Right ventricle myocardium superior (tissue), 1 donor: ENCODE data around the gene ACAP3. TPM values are rescaled to one million over a fixed set of nuclear protein-coding genes. Genes with fewer than 3 reads are reported as not detected.

ENCODE experiments used
- ATAC-seq: fragments of 200-7000 bp; cut with Tn5 transposase; one replicate; pipeline ENCODE4 v1.9.1; 2020; ENCODE audit warnings: mild to moderate bottlenecking; ENCODE audit not compliant: poor library complexity
- DNase-seq: peaks from one replicate; pipeline ENCODE4 v3.0.0-alpha.2; 2020
- intact Hi-C: fragments of 100-400 bp; cut with DNase I; formaldehyde crosslinking; loops from one replicate; pipeline ENCODE4 v1.11.2; 2022
- total RNA-seq: library from RNA; stranded (reverse); fragmentation: NEBNext Ultra II Directional; extraction: Animal tissue kit (Norgen Biotek cat#: 25700); gene quantifications from one replicate; pipeline ENCODE4 v1.2.1, GENCODE V29; 2021
- donor health status: DM: no; HTN: yes; CAD: no; lungs with severe emphysema.

ACAP3 gene
- total RNA-seq, 1 donor from 2014 or later = 56.3 TPM

DNA sequence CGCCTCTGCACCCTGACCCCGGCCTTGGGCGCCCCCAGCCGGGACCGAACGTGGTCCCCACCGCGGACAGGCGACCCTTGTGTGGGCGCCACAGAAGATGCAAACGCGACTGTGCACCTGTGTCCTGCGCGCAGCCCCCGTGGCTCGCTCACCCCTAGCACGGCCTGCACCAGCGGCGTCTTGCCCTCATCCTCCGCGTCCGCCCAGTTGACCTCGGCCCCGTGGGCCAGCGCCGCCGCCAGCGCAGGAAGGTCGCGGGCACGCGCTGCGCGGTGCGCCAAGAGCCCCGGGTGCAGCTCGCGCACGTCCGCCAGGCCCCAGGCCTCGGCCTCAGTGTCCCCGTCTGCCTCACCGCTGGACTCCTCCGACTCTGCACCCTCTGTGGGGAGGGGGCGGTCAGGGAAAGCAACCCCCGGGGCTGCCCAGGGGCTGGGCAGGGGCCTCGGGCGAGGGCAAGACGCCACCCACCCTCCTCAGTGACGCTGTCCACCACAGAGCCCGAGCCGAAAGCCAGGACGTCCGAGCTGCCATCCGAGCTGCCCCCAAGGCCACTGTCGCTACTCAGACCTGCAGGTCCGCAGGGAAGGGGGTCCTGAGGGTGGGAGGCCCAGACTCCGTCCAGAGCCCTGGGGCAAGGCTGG is 13.4 kb downstream of the ACAP3 start:
- DNase-seq (no peak), ATAC-seq (no peak)
- intact Hi-C loops = loop anchor here (5.0 kb wide), 1 partner anchor 172 kb away; no protein-coding TSS in a partner anchor

DNA sequence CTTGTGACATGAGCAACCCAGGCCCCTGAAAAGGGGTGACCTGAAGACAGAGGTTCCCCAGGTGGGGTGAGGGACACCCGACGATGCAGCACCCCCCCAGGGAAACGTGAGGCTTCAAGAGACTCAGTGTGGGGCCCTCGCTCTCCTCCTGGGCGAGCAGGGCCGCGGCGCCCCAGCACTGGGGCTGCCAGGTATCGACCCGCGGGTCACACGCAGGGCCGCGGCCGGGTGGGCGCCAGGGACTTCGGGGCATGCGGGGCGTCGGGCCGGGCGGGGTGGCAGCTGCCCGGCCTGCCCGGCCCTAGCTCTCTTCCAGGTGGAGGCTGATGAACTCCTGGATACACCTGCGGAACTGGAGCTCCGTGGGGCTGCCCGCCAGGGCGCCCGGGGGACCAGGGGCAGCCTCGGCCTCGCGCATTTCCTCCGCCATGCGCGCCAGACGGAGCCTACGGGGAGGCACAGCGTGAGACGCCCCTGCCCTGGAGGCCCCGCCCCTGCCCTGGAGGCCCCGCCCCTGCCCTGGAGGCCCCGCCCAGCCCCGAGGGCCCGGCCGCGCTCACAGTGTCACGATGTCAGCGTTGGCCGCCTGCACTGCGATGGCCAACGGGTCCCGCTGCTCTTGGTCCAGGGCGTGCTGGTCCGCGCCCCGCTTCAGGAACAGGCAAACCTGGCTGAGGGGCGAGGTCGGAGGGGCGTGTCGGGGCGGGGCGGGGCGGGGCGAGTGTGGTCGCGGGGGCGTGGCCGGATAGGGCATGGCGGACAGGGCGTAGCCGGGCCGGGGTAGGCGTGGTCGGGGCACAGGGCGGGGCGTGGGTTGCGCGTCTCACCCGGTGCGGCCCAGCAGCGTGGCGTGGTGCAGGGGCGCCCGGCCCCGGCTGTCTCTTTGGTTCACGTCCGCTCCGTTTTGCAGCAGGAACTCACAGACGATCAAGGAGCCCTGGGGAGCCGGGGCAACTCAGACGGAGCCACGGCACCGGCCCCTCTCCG is 14.2 kb downstream of the ACAP3 start:
- DNase-seq (no peak), ATAC-seq (no peak)
- intact Hi-C loops = loop anchor here (5.0 kb wide), 1 partner anchor 171 kb away; no protein-coding TSS in a partner anchor

DNA sequence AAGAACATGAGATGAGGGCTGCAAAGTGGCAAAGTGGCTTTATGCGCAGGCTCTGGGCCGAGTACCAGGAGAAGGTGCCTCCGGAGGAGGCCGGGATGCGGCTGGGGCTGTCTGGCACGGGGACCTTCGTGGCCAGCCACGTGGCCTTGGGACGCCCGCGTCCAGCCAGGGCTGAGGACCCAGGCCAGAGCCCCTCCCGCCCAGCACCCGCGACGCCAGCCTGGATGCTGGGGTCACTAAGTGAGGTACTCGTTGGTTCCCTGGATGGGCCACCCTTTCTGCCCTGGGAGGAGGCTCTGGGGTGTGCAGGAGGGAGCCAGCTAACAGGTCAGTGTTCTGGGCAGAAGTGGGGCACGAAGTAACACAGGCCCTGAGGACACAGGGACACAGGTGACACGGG is 14.9 kb downstream of the ACAP3 start:
- intact Hi-C loops = loop anchor here (5.0 kb wide), 1 partner anchor 171 kb away; no protein-coding TSS in a partner anchor
- no peak for ATAC-seq
- no peak for DNase-seq

DNA sequence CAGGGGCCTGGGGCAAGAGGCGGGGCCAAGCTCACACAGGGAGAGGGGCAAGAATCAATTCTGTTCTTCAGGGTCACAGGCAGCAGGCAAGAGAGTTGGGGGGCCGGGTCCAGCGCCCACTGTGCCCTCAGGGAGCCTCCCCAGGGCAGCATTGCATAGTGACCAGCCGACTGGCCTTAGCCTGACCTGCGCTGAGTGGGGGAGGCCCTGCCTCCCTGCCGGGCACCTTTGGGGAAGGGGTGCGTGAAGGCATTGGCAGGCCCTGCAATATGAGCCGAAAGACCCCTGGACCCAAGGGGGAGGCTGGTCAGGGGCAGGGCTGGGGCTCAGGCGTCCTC is 15.3 kb downstream of the ACAP3 start:
- DNase-seq (no peak), ATAC-seq (peak; percentile 5)
- intact Hi-C loops = loop anchor here (5.0 kb wide), 1 partner anchor 170 kb away; no protein-coding TSS in a partner anchor

DNA sequence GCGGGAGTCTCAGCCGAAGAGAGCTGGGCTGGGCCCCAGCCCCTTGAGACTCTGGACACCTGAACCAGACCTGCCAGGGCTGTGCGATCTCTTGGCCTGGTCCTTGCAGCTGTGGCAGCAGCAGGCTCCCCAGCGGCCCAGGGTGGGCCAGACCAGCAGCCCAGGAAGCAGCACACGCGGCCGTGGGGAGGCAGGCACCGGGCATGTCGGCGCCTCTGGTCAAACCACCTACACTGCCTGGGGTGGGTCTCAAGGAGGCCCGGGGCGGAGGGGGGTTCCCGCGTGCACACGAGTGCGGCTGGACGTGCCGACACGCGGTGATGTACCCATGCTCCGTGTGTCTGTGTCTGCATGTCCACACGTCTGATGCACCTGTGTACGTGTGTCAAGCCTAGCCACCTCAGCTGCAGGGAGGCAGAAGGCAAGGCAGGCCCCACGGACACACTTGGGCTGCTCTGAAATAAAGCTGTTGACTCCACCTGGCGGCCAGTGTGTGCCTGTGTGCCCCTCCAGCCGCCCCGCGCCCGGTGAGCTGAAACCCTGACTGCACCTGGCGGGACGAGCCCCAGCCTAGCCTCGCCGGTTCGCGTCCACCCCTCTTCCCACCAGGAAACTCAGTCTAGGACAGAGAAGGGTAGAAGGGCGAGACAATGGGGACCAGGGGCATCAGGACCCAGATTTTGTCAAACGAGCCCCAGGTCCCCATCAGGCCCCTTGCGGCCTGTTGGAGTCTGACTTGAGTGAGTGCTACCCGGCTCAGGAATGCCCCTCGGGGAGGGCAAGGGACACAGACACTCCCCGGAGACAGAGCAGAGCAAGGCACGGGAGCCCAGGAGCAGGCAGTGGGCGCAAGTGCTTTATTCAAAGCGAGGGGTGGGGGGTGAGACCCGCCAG is 15.9 kb downstream of the ACAP3 start:
- DNase-seq (peak; percentile 76), ATAC-seq (peak; percentile 79)
- intact Hi-C loops = loop anchor here (5.0 kb wide), 1 partner anchor 169 kb away; no protein-coding TSS in a partner anchor

DNA sequence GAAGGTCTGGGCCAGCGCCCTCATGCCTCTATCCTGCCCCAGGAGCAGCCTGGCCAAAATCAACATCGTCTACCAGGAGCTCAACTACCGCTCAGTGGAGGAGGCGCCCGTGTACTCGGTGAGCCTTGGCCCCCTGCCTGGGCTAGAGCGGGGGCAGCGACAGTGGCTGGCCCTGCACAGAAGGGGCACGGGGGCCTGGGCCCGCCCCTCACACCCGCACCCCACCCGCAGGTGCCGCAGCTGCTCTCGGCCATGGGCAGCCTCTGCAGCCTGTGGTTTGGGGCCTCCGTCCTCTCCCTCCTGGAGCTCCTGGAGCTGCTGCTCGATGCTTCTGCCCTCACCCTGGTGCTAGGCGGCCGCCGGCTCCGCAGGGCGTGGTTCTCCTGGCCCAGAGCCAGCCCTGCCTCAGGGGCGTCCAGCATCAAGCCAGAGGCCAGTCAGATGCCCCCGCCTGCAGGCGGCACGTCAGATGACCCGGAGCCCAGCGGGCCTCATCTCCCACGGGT is 16.7 kb downstream of the ACAP3 start:
- ATAC-seq = peak; percentile 5
- DNase-seq = no peak
- intact Hi-C loops = loop anchor here (5.0 kb wide), 1 partner anchor 169 kb away; no protein-coding TSS in a partner anchor

DNA sequence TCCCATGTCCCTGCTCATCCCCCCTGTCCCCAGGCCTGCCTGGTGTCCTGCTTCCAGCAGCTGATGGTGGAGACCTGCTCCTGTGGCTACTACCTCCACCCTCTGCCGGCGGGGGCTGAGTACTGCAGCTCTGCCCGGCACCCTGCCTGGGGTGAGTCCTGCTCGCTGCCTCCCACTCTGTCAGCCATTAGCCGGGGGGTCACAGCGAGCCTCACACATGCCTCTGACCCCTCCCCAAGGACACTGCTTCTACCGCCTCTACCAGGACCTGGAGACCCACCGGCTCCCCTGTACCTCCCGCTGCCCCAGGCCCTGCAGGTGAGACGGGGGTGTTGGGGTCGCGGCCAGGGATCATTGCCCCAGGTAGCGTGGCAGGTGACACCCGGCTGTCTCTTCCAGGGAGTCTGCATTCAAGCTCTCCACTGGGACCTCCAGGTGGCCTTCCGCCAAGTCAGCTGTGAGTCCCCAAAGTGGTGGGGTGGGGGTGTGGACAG is 17.4 kb downstream of the ACAP3 start:
- ATAC-seq (peak; percentile 38), DNase-seq (peak; percentile 75)
- intact Hi-C loops = loop anchor here (5.0 kb wide), 1 partner anchor 168 kb away; no protein-coding TSS in a partner anchor

DNA sequence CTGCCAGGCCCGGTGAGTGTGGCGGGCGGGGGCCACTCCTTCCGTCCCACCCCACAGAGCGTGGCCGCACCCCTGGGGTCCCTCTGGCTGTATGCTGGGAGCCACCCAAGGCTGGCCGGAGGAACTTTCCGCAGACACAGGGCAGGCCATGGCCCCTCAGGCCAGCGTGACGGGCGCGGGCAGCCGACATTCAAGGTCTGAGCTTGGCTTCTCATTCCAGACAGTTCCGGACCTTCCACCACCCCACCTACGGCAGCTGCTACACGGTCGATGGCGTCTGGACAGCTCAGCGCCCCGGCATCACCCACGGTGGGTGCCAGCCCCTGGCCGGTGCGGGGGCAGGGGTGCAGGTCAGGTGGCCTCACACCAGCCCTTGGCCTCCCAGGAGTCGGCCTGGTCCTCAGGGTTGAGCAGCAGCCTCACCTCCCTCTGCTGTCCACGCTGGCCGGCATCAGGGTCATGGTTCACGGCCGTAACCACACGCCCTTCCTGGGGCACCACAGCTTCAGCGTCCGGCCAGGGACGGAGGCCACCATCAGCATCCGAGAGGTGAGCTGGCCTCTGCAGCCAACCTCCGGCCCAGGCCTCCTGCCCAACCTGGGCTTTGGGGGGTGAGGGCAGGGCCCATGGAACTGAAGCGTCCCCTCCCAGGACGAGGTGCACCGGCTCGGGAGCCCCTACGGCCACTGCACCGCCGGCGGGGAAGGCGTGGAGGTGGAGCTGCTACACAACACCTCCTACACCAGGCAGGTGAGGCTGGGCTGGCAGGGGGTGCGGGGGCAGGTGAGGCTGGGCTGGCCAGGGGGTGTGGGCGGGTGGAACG is 20.2 kb downstream of the ACAP3 start:
- intact Hi-C loops = no loop called here
- DNase-seq (no peak), ATAC-seq (no peak)

DNA sequence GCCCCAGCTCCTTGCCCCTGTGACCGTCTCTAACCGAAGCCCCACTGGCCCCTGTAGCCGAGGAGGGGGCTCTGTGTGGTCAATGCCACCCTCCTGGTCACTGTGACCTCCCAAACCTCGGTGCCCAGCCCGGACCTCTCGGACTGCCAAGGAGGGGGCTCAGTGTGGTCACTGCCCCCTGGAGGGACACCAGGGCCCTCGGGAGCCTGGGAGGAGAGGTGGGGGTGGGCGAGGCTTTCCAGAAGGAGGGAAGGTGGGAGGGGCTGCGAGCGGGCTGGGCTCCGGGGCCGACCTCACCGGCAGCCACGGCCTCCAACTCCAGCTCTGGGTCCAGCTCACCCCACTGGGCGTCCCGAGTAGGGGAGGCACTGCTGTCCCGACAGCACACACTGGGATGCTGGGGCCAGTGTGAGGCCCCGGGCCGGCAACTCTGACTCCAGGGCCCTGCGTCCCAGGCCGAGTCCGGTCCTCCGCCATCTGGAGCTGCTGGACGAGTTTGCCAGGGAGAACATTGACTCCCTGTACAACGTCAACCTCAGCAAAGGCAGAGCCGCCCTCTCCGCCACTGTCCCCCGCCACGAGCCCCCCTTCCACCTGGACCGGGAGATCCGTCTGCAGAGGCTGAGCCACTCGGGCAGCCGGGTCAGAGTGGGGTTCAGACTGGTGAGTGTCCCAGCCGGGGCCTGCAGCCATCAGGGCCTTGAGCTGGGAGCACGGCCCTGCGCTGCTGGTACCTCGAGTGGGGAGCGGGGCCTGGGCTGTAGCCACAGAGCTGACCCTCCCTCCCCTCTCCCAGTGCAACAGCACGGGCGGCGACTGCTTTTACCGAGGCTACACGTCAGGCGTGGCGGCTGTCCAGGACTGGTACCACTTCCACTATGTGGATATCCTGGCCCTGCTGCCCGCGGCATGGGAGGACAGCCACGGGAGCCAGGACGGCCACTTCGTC is 21.1 kb downstream of the ACAP3 start:
- ATAC-seq (no peak), DNase-seq (no peak)
- intact Hi-C loops = no loop called here

DNA sequence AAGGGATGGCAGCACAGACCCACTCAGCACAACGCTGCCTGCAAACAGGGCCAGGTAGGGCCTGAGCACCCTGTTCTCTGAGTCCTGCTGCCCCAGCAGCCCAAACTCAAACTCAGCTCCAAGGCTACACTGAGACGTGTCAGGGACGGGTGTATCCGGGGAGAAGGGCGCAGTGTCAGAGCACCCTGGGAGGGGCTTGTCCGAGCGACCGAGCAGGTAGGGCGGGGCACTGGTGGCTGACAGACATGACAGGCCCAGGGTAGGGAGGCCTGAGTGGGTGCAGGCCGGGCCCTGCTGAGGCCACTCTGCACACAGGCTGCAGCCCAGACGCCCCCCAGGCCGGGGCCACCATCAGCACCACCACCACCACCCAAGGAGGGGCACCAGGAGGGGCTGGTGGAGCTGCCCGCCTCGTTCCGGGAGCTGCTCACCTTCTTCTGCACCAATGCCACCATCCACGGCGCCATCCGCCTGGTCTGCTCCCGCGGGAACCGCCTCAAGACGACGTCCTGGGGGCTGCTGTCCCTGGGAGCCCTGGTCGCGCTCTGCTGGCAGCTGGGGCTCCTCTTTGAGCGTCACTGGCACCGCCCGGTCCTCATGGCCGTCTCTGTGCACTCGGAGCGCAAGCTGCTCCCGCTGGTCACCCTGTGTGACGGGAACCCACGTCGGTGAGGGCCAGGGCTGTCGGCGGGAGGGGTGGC is 22.0 kb downstream of the ACAP3 start:
- ATAC-seq = no peak
- intact Hi-C loops = no loop called here

DNA sequence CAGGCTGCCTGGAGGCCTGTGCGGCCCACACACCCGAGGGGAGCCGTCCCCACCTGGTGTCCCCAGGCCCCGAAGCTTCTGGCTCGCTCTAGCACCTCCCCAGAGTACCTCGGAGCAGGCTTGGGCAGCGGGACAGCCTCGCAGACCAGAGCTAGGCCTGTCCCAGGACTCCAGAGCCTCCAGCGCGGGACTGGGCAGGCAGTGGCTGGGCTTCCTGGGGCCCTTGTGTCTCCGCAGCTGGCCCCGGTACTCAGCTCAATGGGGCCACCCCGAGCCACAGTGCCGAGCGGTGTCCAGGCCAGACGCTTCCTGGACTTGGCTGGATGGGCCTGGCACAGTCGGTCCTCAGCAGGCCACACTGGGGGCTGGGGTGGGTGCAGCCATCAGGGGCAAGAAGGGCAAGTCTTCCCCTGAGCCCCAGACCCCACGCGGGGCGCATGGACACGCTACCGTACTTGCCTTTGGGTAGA is 22.6 kb downstream of the ACAP3 start:
- ATAC-seq (no peak), DNase-seq (no peak)
- intact Hi-C loops = no loop called here

More for the DNA sequence above, 22.0 kb downstream of the ACAP3 start:
- no peak for DNase-seq

DNA sequence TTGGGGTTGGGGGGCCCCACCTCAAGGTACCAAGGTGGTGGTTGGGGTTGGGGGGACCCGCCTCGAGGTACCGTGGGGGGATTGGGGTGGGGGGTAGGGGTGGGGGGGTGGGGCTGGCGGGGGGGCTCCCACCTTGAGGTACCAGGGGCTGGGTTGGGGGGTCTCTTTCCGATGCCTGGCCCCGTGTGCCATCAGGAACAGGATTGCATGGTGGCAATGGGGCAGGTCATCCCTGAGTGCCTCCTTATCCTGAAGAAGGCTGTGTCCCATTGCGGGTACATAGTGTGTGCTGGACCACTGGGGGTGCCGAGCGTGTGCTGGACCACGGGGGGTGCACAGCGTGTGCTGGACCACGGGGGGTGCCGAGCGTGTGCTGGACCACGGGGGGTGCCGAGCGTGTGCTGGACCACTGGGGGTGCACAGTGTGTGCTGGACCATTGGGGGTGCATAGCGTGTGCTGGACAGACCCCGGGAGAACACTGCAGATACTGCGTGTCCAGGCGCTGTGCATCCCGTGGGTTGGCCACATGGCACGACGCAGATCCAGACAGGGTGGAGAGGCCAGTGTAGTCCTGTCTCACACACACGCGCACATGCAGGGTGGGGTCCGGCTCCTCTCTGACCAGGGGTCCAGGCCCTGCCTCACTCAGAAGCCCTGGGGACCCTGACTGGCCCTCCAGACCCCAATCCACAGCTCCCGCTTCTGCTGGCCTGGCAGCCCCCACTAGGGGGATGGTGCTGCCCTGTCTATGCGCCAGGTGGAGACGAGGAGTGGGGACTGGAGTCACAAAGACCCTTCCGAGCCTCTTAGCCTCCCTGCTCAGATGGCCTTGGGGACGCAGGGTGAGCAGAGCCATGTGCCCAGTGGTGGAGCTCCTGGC is 23.3 kb downstream of the ACAP3 start:
- no peak for DNase-seq

DNA sequence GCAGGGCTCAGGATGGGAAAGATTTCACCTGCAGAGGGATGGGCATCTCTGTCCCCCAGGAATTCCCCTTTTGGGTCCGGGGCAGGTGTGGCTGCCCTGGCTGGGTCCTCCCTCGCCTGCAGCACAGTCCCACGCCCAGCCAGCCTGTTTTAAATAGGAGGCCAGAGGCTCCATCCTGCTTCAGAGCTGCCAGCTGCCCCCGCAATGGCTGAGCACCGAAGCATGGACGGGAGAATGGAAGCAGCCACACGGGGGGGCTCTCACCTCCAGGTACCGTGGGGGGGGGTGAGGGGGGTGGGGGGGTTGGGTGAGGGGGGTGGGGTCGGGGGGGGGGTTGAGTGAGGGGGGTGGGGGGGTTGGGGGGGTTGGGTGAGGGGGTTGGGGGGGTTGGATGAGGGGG is 23.9 kb downstream of the ACAP3 start:
- no peak for ATAC-seq
- DNase-seq = no peak
- intact Hi-C loops = no loop called here

More for the DNA sequence above, 23.3 kb downstream of the ACAP3 start:
- no peak for ATAC-seq
- intact Hi-C loops = no loop called here

DNA sequence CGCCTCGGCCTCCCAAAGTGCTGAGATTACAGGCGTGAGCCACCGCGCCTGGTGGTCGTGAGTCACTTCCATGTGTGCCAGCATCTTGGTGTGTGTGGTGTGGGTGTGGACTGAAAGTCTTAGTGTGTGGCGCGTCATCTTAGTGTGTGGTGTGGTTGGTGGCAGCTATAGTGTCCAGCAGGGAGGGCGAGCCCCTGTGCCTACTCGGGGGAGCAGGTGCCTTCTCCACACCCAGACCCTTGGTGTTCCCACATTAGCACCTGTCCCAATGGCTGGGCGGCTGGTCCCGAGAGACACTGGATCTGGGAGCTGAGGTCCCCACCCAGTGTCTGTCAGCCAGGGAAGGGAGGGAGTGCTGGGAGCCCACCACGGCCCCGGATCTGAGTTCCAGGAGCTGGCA is 24.7 kb downstream of the ACAP3 start:
- DNase-seq (no peak), ATAC-seq (no peak)
- intact Hi-C loops = no loop called here
